GM12864 (cell line): ENCODE data around the gene MSL3B.

Experiments used
- DNase-seq: peaks from one replicate; pipeline ENCODE4 v3.0.0-alpha.2; 2011; ENCODE audit warnings: low read depth
- H3K4me3 ChIP-seq: 2 replicates; pipeline ENCODE4 v1.5.1; 2011; ENCODE audit warnings: mild to moderate bottlenecking, low read depth, low read length, control low read depth
- CTCF ChIP-seq: IDR thresholded peaks from 2 replicates; pipeline ENCODE4 v1.5.1; 2011; ENCODE audit warnings: low read depth, mild to moderate bottlenecking, moderate library complexity, low read length, control low read depth, inconsistent platforms; ENCODE audit errors: missing control alignments

Gene MSL3B

GRCh38 chr2:233839447-233839820 is 28.8 kb downstream of the MSL3B start:
- TF ChIP-seq CTCF = no peak
- no peak for DNase-seq
- no peak overlapping the region for H3K4me3 ChIP-seq

GRCh38 chr2:233838726-233839446 is 29.3 kb downstream of the MSL3B start:
- no peak overlapping the region for H3K4me3 ChIP-seq
- TF ChIP-seq CTCF = no peak
- DNase-seq = no peak

GRCh38 chr2:233838251-233838650 is 29.9 kb downstream of the MSL3B start:
- H3K4me3 ChIP-seq = no peak overlapping the region
- TF ChIP-seq CTCF = no peak
- DNase-seq = no peak

- H3K4me3 ChIP-seq = no peak overlapping the region
- no peak for TF ChIP-seq CTCF
- no peak for DNase-seq
Observed at GRCh38 chr2:233837694-233838229, 30.4 kb downstream of the MSL3B start.

GRCh38 chr2:233836359-233836758 is 31.8 kb downstream of the MSL3B start:
- DNase-seq = no peak
- no peak for TF ChIP-seq CTCF
- no peak overlapping the region for H3K4me3 ChIP-seq

GRCh38 chr2:233835230-233836186 is 32.7 kb downstream of the MSL3B start:
- TF ChIP-seq CTCF = no peak
- no peak for DNase-seq
- no peak overlapping the region for H3K4me3 ChIP-seq
